ENCODE measurements around the gene ALDH5A1. TPM values are rescaled to one million over a fixed set of nuclear protein-coding genes. Genes with fewer than 3 reads are reported as not detected.
A peak's percentile ranks its signal among the peaks of the same experiment; 100 is the strongest.

ALDH5A1 gene
- total RNA-seq, 1 experiment from 2014 or later: 19.1 TPM

DNA sequence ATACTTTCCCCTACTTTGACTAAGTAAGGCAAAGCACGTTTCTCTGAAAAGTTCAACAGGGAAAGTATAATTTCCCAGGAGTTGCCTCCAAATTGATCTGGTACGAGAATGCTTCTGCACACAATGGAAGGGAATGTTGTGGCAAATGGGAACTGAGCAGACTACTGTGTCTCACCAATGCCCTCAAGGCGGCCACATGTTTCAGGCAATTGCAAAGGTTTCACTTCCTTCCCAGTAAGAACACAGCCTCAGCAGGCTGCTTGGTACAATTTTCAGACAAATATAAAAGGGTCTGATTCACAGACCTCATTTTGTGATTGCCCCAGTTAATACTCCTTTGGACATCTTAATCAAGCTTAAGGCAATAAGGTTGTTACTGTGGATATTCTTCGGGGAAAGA lies 80.0 kb downstream of the ALDH5A1 start:
- ChIA-PET CTCF (no interaction called here), POLR2A (ENCODE audit: unreplicated experiment) (interaction anchor here (0.6 kb wide), 1 partner anchor 99 kb away, joined by 4 read pairs; no protein-coding TSS in a partner anchor)
- no peaks in the 10 kb centered on the region for H3K9me2 ChIP-seq (ENCODE audit: insufficient read depth)
- H3K4me2 ChIP-seq: no peak overlapping the region
- intact Hi-C loops (cut with micrococcal nuclease; ENCODE audit: unreplicated experiment): no loop called here
- H3K4me1 ChIP-seq (replicated peaks; ENCODE audit: insufficient read depth): no peaks in the 10 kb centered on the region
- no TSS peak for BruUV-seq (replicated peaks)
- H4K20me1 ChIP-seq (ENCODE audit: insufficient read depth): no peaks in the 10 kb centered on the region
- DNase-seq: no peak
- no peak overlapping the region for H2AFZ ChIP-seq
- H3K9me3 ChIP-seq (ENCODE audit: insufficient read depth, low read depth): no peaks in the 10 kb centered on the region
- no peak overlapping the region for H3K4me3 ChIP-seq
- TF ChIP-seq CTCF (conservative IDR thresholded peaks at IDR 0.05) (no peak), EZH2 (IDR thresholded peaks at IDR 0.05; ENCODE audit: low read depth) (no peak)
- no peaks in the 10 kb centered on the region for H3K79me2 ChIP-seq (ENCODE audit: low read depth)
- H3K36me3 ChIP-seq (ENCODE audit: low read depth): 0 out of 2 replicates have a peak, but pooled peaks cover 3% of the 10 kb centered on the region
- no peaks in the 10 kb centered on the region for H3F3A ChIP-seq (ENCODE audit: insufficient read depth, low read depth)
- no peaks in the 10 kb centered on the region for H3K27me3 ChIP-seq (ENCODE audit: insufficient read depth, low read depth)
- H3K27ac ChIP-seq: no peak overlapping the region

GRCh38 chr6:24576447-24576846 lies 81.7 kb downstream of the ALDH5A1 start:
- Histone ChIP-seq H3K27me3 (ENCODE audit: insufficient read depth, low read depth) (no peaks in the 10 kb centered on the region), H3K79me2 (ENCODE audit: low read depth) (no peaks in the 10 kb centered on the region), H2AFZ (no peak overlapping the region), H3F3A (ENCODE audit: insufficient read depth, low read depth) (no peaks in the 10 kb centered on the region), H4K20me1 (ENCODE audit: insufficient read depth) (no peaks in the 10 kb centered on the region), H3K27ac (no peak overlapping the region), H3K4me1 (replicated peaks; ENCODE audit: insufficient read depth) (no peaks in the 10 kb centered on the region), H3K4me3 (no peak overlapping the region), H3K36me3 (ENCODE audit: low read depth) (0 out of 2 replicates have a peak, but pooled peaks cover 3% of the 10 kb centered on the region), H3K9me2 (ENCODE audit: insufficient read depth) (no peaks in the 10 kb centered on the region), H3K4me2 (no peak overlapping the region), H3K9me3 (ENCODE audit: insufficient read depth, low read depth) (no peaks in the 10 kb centered on the region)
- no peak for DNase-seq
- intact Hi-C loops (cut with micrococcal nuclease; ENCODE audit: unreplicated experiment): no loop called here
- BruUV-seq (replicated peaks): no TSS peak
- ChIA-PET CTCF (no interaction called here), POLR2A (ENCODE audit: unreplicated experiment) (no interaction called here)
- TF ChIP-seq EZH2 (IDR thresholded peaks at IDR 0.05; ENCODE audit: low read depth) (no peak), CTCF (conservative IDR thresholded peaks at IDR 0.05) (no peak)

DNA sequence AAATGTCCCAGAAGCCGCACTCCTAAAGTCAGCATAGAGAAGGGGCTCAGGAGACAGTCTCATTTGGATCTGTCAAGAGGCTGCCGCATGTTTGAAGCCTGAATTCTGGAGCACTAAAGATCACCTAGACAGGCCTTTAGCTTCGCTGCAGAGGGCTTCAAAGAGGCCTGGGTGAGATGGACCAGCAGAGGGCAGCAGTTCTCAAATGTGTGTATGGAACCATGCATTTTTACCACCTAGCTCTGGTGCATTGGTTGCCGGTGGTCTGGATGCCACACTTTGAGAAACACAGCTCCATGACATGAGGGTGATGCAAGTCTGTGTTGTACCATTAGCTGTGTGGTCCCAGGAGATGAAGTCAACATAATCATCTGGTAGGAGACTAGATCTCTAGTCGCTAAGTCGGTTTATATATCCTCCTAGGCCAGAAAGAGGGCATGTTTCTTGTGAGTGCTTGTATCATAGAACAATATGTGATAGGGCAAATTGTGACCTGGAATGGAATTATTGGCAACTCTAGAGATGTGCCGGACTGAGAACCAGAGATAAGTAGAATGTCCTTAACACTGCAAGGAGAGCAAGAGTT lies 86.4 kb downstream of the ALDH5A1 start:
- no TSS peak for BruUV-seq (replicated peaks)
- no peak overlapping the region for H2AFZ ChIP-seq

More for the DNA sequence above, 86.4 kb downstream of the ALDH5A1 start:
- DNase-seq: peak in 1 of 2 experiments; percentile 60
- no peaks in the 10 kb centered on the region for H3K9me3 ChIP-seq (ENCODE audit: insufficient read depth, low read depth)
- CTCF ChIA-PET: interaction anchor here (0.5 to 0.6 kb wide), 3 partner anchors 160 to 515 kb away, joined by 3 read pairs; no protein-coding TSS in a partner anchor
- no peaks in the 10 kb centered on the region for H3K36me3 ChIP-seq (ENCODE audit: low read depth)
- H3K4me3 ChIP-seq: no peak overlapping the region
- intact Hi-C loops (cut with micrococcal nuclease; ENCODE audit: unreplicated experiment): loop anchor here (5.0 to 10.0 kb wide), 2 partner anchors 66 to 146 kb away; partner anchors contain the start of gene KIAA0319
- peaks cover 26% of the 10 kb centered on the region for H3K4me1 ChIP-seq (replicated peaks; ENCODE audit: insufficient read depth)
- H3K27ac ChIP-seq: no peak overlapping the region
- peaks cover 29% of the 10 kb centered on the region; the same call in 1 of the 2 replicates for H3F3A ChIP-seq (ENCODE audit: insufficient read depth, low read depth)
- no peak overlapping the region for H3K4me2 ChIP-seq
- H3K9me2 ChIP-seq (ENCODE audit: insufficient read depth): no peaks in the 10 kb centered on the region
- H3K79me2 ChIP-seq (ENCODE audit: low read depth): no peaks in the 10 kb centered on the region
- POLR2A ChIA-PET (ENCODE audit: unreplicated experiment): interaction anchor here (0.6 kb wide), 1 partner anchor 120 kb away, joined by 8 read pairs; no protein-coding TSS in a partner anchor
- H3K27me3 ChIP-seq (ENCODE audit: insufficient read depth, low read depth): no peaks in the 10 kb centered on the region
- H4K20me1 ChIP-seq (ENCODE audit: insufficient read depth): no peaks in the 10 kb centered on the region
- TF ChIP-seq EZH2 (IDR thresholded peaks at IDR 0.05; ENCODE audit: low read depth) (no peak), CTCF (conservative IDR thresholded peaks at IDR 0.05) (peak; percentile 88)
